Adrenal gland (tissue), 5 donors: ENCODE results near the gene CRYBG2.
"Not testable (repeated sequence)": the region's sequence is repeated elsewhere in the genome, so short reads cannot be mapped to it uniquely, and the experiment has no call there.

Experiments used
- CTCF ChIP-seq, 6 experiments: fragments of 450-650 bp in 4 of 6; fragments of 200-600 bp in 2 of 6; sonication (generic) in 1 of 6; IDR thresholded peaks; 1 replicate in 5 of 6; 2 replicates in 1 of 6; pipeline versions ENCODE4 v1.5.1 to v1.8.0; 2016 to 2021; ENCODE audit warnings: antibody characterized with exemption in 6 of 6, mild to moderate bottlenecking in 2 of 6, moderate library complexity in 1 of 6
- POLR2A ChIP-seq, 2 donors: fragments of 450-650 bp; IDR thresholded peaks; one replicate each; pipeline ENCODE4 v1.6.1; 2017; ENCODE audit warnings: antibody characterized with exemption in 2 of 2, mild to moderate bottlenecking in 2 of 2, moderate library complexity in 1 of 2
- donor health status: DM: no; HTN: no; CAD: no.

GRCh38 chr1:26292735-26293134 is 61.2 kb downstream of the CRYBG2 start:
- TF ChIP-seq CTCF, POLR2A (IDR thresholded peaks at IDR 0.05): not testable (repeated sequence)
